Measurements from ENCODE around the gene TRAFD1. TPM values are rescaled to one million over a fixed set of nuclear protein-coding genes. Genes with fewer than 3 reads are reported as not detected.

The TRAFD1 gene
- total and polyA plus RNA-seq, 8 donors, result 40.1 to 46.2 (median 42.6) TPM

- peak; percentile 26 to 39 for TF ChIP-seq CTCF (IDR thresholded peaks at IDR 0.05)
- peak; percentile 92 for ATAC-seq
- peaks cover 0 to 89% of the 10 kb centered on the region in 2 donors for H3K36me3 ChIP-seq
- no peaks in the 10 kb centered on the region for H3K27me3 ChIP-seq
- no peaks in the 10 kb centered on the region for H3K4me1 ChIP-seq
- intact Hi-C loops (cut with DNase I), result loop anchor here in 1 of 2 donors (10.0 kb wide), 1 partner anchor 187 kb away; the partner anchor contains the start of gene HECTD4
- H3K9me3 ChIP-seq, result no peaks in the 10 kb centered on the region
- H3K4me3 ChIP-seq, result no peak overlapping the region
- DNase-seq, result peak in 2 of 4 donors; percentile 14 to 49
- H3K27ac ChIP-seq, result no peak overlapping the region
Observed at GRCh38 chr12:112198120-112198733, 72.9 kb downstream of the TRAFD1 start.

- peaks cover 0 to 89% of the 10 kb centered on the region in 2 donors for H3K36me3 ChIP-seq
- TF ChIP-seq CTCF (IDR thresholded peaks at IDR 0.05), result no peak
- intact Hi-C loops (cut with DNase I), result loop anchor here in 1 of 2 donors (10.0 kb wide), 1 partner anchor 186 kb away; the partner anchor contains the start of gene HECTD4
Observed at GRCh38 chr12:112199136-112199535, 73.8 kb downstream of the TRAFD1 start.

More at GRCh38 chr12:112199136-112199535, 73.8 kb downstream of the TRAFD1 start:
- Histone ChIP-seq H3K27me3 (no peaks in the 10 kb centered on the region), H3K9me3 (no peaks in the 10 kb centered on the region), H3K4me3 (no peak overlapping the region), H3K4me1 (no peaks in the 10 kb centered on the region), H3K27ac (no peak overlapping the region)
- ATAC-seq, result no peak
- no peak for DNase-seq

Small RNA genes lying within 50 kb of the gene (microRNA-seq; reads per million reads assigned to microRNA genes)
- gene MIR6861, result 0 to 0.14 reads per million in 2 donors

Other genes with a start within 250 kb of the TRAFD1 start
- 10 to 100 TPM; 19.8 to 24.6 TPM for gene TMEM116, start 112.4 kb upstream of the TRAFD1 start, total RNA-seq
- gene TMEM116, start 112.4 kb upstream of the TRAFD1 start, polyA plus RNA-seq (ENCODE audit: insufficient read length in 6 of 6), result 10 to 100 TPM; 17.9 to 23.6 (median 19.7) TPM
- gene ERP29, start 112.1 kb upstream of the TRAFD1 start, total RNA-seq, result 100 to 1,000 TPM; 134 to 152 TPM
- 100 to 1,000 TPM; 136 to 163 (median 150) TPM for gene ERP29, start 112.1 kb upstream of the TRAFD1 start, polyA plus RNA-seq (ENCODE audit: insufficient read length in 6 of 6)
- gene NAA25, start 16.8 kb upstream of the TRAFD1 start, total RNA-seq, result 10 to 100 TPM; 17.3 to 33.7 TPM
- gene NAA25, start 16.8 kb upstream of the TRAFD1 start, polyA plus RNA-seq (ENCODE audit: insufficient read length in 6 of 6), result 10 to 100 TPM; 22.7 to 33.9 (median 25.9) TPM

All from left lung (tissue), 10 donors.